Heart right ventricle (tissue), 16 donors: ENCODE results near the gene RBM6. TPM values are rescaled to one million over a fixed set of nuclear protein-coding genes. Genes with fewer than 3 reads are reported as not detected.
"Not testable (repeated sequence)": the region's sequence is repeated elsewhere in the genome, so short reads cannot be mapped to it uniquely, and the experiment has no call there.

Source experiments
- ATAC-seq, 8 donors: fragments of 200-7000 bp; cut with Tn5 transposase; one replicate each; pipeline ENCODE4 v1.9.1; 2020; ENCODE audit warnings: mild to moderate bottlenecking in 8 of 8, moderate library complexity in 8 of 8, moderate number of reproducible peaks in 1 of 8
- DNase-seq, 2 donors: peaks; one replicate each; pipeline ENCODE4 v3.0.0-alpha.2; 2020
- H3K27ac ChIP-seq, 10 donors: fragments of 200-600 bp; sonication (generic) in 2 of 10; one replicate each; pipeline versions ENCODE4 v1.5.0 to v1.8.0; 2020 to 2022; ENCODE audit warnings: mild to moderate bottlenecking in 3 of 10
- H3K27me3 ChIP-seq, 7 donors: fragments of 200-600 bp; one replicate each; pipeline ENCODE4 v1.8.0; 2021 to 2022; ENCODE audit warnings: mild to moderate bottlenecking in 2 of 7
- H3K36me3 ChIP-seq, 9 donors: fragments of 200-600 bp; sonication (generic) in 1 of 9; one replicate each; pipeline versions ENCODE4 v1.5.0 to v1.8.0; 2020 to 2022; ENCODE audit warnings: mild to moderate bottlenecking in 2 of 9
- H3K4me1 ChIP-seq, 9 donors: fragments of 200-600 bp; sonication (generic) in 1 of 9; one replicate each; pipeline versions ENCODE4 v1.5.0 to v1.8.0; 2020 to 2022; ENCODE audit warnings: mild to moderate bottlenecking in 4 of 9
- H3K4me3 ChIP-seq, 10 donors: fragments of 200-600 bp; sonication (generic) in 2 of 10; one replicate each; pipeline versions ENCODE4 v1.5.0 to v1.8.0; 2020 to 2022; ENCODE audit warnings: mild to moderate bottlenecking in 7 of 10, moderate library complexity in 2 of 10
- H3K9me3 ChIP-seq, 11 donors: fragments of 200-600 bp in 10 of 11; sonication (generic) in 2 of 11; one replicate each; pipeline versions ENCODE4 v1.5.0 to v1.8.0; 2013 to 2022; ENCODE audit warnings: mild to moderate bottlenecking in 2 of 11, control low read depth in 1 of 11, moderate library complexity in 1 of 11
- WGBS, 2 donors: extraction: QIAGEN DNeasy Blood & Tissue Kit; methylation state at CpG; one replicate each; pipeline ENCODE4 v1.1.7; 2013; ENCODE audit warnings: inconsistent platforms in 1 of 2; 5-methylcytosine and 5-hydroxymethylcytosine counted together
- intact Hi-C, 10 donors: fragments of 100-400 bp; cut with DNase I; formaldehyde crosslinking; loops; one replicate each; pipeline versions ENCODE4 v1.11.1 to v1.14.2; 2022
- polyA plus RNA-seq, 2 donors: library from polyadenylated mRNA; stranded (reverse); fragments of 200-250 nt; gene quantifications; one replicate each; pipeline ENCODE4 v1.2.3, GENCODE V29; 2013
- total RNA-seq, 10 donors: library from RNA; stranded (reverse); fragmentation: NEBNext Ultra II Directional in 3 of 10; extraction: Animal tissue kit (Norgen Biotek cat#: 25700) in 3 of 10; gene quantifications; one replicate each; pipeline versions ENCODE4 v1.2.1 to v1.2.4, GENCODE V29; 2021 to 2023
- TF ChIP-seq, protein P1 (sequence below), 9 donors: fragments of 200-600 bp; sonication (generic) in 2 of 9; IDR thresholded peaks; one replicate each; pipeline versions ENCODE4 v1.5.0 to v1.8.0; 2021 to 2022; ENCODE audit warnings: antibody characterized with exemption in 9 of 9, mild to moderate bottlenecking in 5 of 9, moderate library complexity in 1 of 9
- donor health status: Arrhythmogenic right ventricular cardiomyopathy.
- donor health status: ischemic (EF 13 %, LVEDD 7.1; RV severe dilation, severe dysfunction).
- donor health status: healthy with polysubstance abuse.
- donor health status: DM: no; HTN: yes; CAD: no.
- donor health status: DM: no; HTN: no; CAD: no.
- donor health status: ischemic (EF 25% LVEDD 6.9; RV normal size, moderate dysfunction).
- donor health status: ischemic (EF 25% LVEDD 5.7; RV mildly dilated, moderate dysfunction).
- donor health status: healthy.
- donor health status: DM: yes; HTN: yes; CAD: no.
- donor health status: Ischemic cardiomyopathy.
- donor health status: ischemic (EF 35%, LVEDD 5.7; RV mildly dilated, moderate dysfunction).
- donor health status: nonischemic (EF 11% LVEDD 7.7; RV severe dilation, severe dysfunction).
- donor health status: DM: yes; HTN: yes; CAD: no.
- donor health status: PGD.
- donor health status: ischemic (EF 29% LVEDD 5.4; RV normal size, mild dysfunction).
- donor health status: nonischemic (EF 23%, LVEDD 6.1; RV moderate dilation, normal function).

RBM6 gene
- total and polyA plus RNA-seq, 12 donors = 26.0 to 208 (median 37.6) TPM

DNA sequence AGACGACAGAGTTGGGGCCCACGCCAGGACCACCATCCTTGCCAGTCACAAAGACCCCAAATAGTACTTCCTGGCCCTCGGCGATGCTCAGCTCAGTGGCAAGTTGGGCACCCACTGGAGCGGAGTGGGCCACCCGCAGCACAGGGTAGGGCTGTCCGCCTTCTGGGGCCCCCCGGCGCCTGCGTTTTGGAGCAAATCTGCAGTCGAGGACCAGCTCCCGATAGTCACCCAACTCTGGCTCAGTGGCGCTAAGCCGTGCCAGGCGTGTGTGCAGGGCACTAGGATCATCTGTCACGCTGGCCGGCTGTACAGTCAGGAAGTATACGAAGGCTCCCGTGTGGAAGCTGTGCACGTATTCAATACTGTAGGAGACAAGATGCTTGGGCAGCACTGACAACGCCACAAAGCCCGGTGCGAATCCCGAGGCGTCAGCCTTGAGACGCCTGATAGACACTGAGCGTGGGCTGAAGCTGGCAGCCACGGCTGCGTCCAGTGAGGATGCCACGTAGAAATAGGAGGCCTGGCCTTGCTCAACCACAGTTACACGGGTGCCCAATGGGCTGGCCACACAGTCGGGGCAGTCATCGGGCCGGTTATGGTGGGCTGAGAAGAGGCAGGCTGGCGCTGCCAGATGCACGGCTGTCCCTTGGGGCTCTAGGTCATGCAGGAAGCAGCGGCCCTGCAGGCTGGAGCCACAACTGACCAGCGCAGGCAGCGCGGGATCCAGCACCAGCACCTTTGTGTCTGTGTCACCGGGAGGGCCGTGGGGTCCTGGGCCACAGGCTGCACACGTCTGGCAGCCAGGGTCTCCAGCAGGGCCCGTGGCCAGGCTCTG is 37.2 kb upstream of the RBM6 start:
- intact Hi-C loops = loop anchor here in 8 of 10 donors (1.0 to 10.0 kb wide), 8 partner anchors 40 to 198 kb away; partner anchors contain the start of genes TRAIP (in 4 of the 8), GMPPB (in 1 of the 8) and INKA1 (in 1 of the 8)
- Histone ChIP-seq H3K4me3 (peak overlapping the region in 9 of 10 donors; percentile 33 to 60 (median 46)), H3K27me3 (no peaks in the 10 kb centered on the region), H3K36me3 (no peaks in the 10 kb centered on the region), H3K4me1 (peaks cover 8 to 61% (median 39%) of the 10 kb centered on the region in 9 donors), H3K9me3 (no peaks in the 10 kb centered on the region), H3K27ac (peak overlapping the region in 7 of 10 donors; percentile 28 to 80 (median 65))
- ATAC-seq (peak in 1 of 8 donors; percentile 11), DNase-seq (no peak)
- TF ChIP-seq, protein P1, sequence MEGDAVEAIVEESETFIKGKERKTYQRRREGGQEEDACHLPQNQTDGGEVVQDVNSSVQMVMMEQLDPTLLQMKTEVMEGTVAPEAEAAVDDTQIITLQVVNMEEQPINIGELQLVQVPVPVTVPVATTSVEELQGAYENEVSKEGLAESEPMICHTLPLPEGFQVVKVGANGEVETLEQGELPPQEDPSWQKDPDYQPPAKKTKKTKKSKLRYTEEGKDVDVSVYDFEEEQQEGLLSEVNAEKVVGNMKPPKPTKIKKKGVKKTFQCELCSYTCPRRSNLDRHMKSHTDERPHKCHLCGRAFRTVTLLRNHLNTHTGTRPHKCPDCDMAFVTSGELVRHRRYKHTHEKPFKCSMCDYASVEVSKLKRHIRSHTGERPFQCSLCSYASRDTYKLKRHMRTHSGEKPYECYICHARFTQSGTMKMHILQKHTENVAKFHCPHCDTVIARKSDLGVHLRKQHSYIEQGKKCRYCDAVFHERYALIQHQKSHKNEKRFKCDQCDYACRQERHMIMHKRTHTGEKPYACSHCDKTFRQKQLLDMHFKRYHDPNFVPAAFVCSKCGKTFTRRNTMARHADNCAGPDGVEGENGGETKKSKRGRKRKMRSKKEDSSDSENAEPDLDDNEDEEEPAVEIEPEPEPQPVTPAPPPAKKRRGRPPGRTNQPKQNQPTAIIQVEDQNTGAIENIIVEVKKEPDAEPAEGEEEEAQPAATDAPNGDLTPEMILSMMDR (IDR thresholded peaks at IDR 0.05) = no peak
- 92 to 95% methylated on average over 44 of the region's 44 CpGs for WGBS, 2 donors

DNA sequence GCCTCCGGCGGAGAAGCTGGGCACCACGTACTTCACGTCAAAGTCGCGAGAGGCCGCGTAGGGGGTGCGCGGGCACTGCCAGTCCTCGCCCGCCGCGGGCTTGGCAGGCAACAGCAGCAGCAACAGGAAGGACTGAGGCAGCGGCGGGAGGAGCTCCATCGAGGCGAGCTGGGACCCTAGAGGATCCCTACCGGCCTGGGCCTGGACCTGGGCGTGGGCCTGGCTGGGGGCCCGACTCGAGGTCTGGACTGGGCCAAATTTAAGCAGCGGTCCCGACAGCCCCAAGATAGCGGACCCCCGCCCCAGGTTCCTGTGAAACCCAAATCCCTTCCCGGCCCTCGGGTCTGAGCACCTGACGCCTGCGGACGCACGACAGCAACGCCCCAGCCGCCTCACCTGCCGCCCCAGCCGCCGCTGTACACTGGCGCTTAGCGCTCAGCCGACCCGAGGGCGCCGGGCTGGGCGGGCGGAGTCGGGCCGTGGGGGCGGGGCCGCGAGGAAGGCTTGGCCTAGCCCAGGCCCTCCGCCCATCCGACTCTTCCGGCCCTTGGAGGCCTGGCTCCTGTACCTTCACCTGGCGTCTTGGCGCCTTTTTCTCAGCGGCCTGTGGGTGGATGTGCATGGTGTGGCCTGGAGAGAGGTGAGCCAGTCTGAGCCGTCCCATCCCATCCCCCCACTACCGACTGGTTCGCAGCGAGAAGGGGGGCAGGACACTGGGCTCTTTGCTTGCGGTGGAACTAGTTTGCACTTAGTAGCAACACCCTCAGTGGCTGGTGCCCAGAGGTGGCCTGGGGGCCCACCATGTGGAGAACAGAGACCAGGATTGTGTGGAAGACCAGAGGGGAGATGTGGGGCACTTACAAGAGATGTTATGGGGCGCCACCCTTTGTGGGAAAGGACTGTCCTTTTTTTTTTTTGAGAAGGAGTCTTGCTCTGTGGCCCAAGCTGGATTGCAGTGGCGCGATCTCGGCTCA is 36.2 kb upstream of the RBM6 start, which contains the start of gene MST1R:
MST1R (minus strand) TSS at position 423 of the 974 bp plus-strand sequence; CDS start at position 159, 264 bp downstream.
- Histone ChIP-seq H3K27me3 (no peaks in the 10 kb centered on the region), H3K27ac (peak within 1 kb of the TSS in 9 of 10 donors; percentile 28 to 80 (median 58)), H3K9me3 (no peaks in the 10 kb centered on the region), H3K36me3 (peaks cover 0 to 7% (median 0%) of the 10 kb centered on the region in 9 donors), H3K4me3 (peak within 1 kb of the TSS; percentile 18 to 60 (median 46)), H3K4me1 (peaks cover 8 to 61% (median 39%) of the 10 kb centered on the region in 9 donors)
- ATAC-seq = peak; percentile 72 to 92 (median 84)
- 28 to 36% methylated on average over 65 of the region's 65 CpGs for WGBS, 2 donors
- intact Hi-C loops = loop anchor here in 8 of 10 donors (1.0 to 10.0 kb wide), 10 partner anchors 41 to 199 kb away; partner anchors contain the start of genes TRAIP (in 4 of the 8), GMPPB (in 1 of the 8) and INKA1 (in 1 of the 8)
- TF ChIP-seq, protein P1 (IDR thresholded peaks at IDR 0.05) = no peak
- DNase-seq = peak; percentile 66 to 81

DNA sequence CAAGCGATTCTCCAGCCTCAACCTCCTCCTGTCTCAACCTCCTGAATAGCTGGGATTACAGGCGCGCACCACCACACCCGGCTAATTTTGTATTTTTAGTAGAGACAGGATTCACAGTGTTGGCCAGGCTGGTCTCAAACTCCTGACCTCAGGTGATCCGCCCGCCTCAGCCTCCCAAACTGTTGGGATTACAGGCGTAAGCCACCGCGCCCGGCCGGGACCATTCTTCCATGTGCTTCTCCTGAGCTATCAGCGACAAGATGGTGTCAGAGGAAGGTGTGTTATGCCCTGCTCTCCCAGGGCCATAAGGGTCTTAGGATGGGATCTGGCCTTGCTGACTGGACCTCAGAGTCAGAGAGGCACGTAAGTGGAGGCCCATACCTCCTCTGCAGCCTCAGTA is 35.5 kb upstream of the RBM6 start:
- Histone ChIP-seq H3K4me1 (peaks cover 8 to 61% (median 39%) of the 10 kb centered on the region in 9 donors), H3K36me3 (peaks cover 0 to 14% (median 0%) of the 10 kb centered on the region in 9 donors), H3K27ac (peak overlapping the region in 7 of 10 donors; percentile 28 to 80 (median 58))
- ATAC-seq, H3K4me3 ChIP-seq, DNase-seq, H3K9me3 ChIP-seq, H3K27me3 ChIP-seq: not testable (repeated sequence)
- WGBS, 2 donors = 94 to 96% methylated on average over 13 of the region's 13 CpGs
- intact Hi-C loops = loop anchor here in 8 of 10 donors (1.0 to 10.0 kb wide), 9 partner anchors 42 to 200 kb away; partner anchors contain the start of genes TRAIP (in 4 of the 8) and GMPPB (in 1 of the 8)

DNA sequence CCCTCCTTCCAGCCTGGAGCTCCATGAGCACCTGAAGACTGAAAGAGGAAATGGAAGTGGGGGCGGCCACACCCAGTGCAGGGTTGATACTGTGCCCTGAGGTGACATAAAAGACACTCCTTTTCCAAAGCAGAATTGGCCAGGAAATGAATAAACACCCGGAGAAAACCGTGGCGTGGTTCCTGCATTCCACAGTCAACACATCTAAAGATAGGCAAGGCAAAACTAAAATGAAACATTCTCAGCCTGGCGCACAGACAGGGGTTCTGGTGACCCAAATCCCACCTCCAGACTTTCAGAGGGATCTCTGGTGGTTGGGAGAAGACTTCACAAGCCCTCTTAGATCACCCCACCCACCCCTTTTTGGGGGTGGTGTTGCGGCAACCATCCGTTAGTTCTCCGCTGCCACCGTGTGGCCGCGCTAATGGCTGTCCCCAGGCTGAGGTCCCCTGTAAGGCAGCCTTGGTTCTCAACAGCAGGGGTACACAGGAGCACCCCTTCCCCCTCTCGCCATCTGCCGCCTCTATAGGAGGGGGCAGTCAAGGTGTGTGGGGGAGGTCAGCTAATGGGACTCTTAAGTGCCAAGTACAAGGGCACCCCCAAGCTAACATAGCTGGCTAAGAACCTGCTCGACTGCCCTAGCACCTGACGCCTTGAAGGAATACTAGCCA is 33.7 kb upstream of the RBM6 start:
- H3K36me3 ChIP-seq = peaks cover 0 to 32% (median 11%) of the 10 kb centered on the region in 9 donors
- 18 to 19% methylated on average over 15 of the region's 15 CpGs for WGBS, 2 donors
- peaks cover 8 to 52% (median 30%) of the 10 kb centered on the region in 9 donors for H3K4me1 ChIP-seq
- H3K27ac ChIP-seq = peak overlapping the region in 8 of 10 donors; percentile 37 to 71 (median 65)
- no peaks in the 10 kb centered on the region for H3K9me3 ChIP-seq
- H3K4me3 ChIP-seq = peak overlapping the region in 8 of 10 donors; percentile 0 to 41 (median 34)
- TF ChIP-seq, protein P1 (IDR thresholded peaks at IDR 0.05) = peak; percentile 50 to 90 (median 69)
- no peaks in the 10 kb centered on the region for H3K27me3 ChIP-seq
- intact Hi-C loops = loop anchor here (2.0 to 10.0 kb wide), 10 partner anchors 51 to 369 kb away; partner anchors contain the start of genes INKA1 (in 7 of the 10), CDHR4 (in 1 of the 10), GMPPB (in 1 of the 10) and TRAIP (in 1 of the 10)
- ATAC-seq (peak; percentile 49 to 83 (median 60)), DNase-seq (peak; percentile 49 to 54)
